ENCODE measurements around the gene IER5L.
"Not testable (repeated sequence)": the region's sequence is repeated elsewhere in the genome, so short reads cannot be mapped to it uniquely, and the experiment has no call there.

The IER5L gene

DNA sequence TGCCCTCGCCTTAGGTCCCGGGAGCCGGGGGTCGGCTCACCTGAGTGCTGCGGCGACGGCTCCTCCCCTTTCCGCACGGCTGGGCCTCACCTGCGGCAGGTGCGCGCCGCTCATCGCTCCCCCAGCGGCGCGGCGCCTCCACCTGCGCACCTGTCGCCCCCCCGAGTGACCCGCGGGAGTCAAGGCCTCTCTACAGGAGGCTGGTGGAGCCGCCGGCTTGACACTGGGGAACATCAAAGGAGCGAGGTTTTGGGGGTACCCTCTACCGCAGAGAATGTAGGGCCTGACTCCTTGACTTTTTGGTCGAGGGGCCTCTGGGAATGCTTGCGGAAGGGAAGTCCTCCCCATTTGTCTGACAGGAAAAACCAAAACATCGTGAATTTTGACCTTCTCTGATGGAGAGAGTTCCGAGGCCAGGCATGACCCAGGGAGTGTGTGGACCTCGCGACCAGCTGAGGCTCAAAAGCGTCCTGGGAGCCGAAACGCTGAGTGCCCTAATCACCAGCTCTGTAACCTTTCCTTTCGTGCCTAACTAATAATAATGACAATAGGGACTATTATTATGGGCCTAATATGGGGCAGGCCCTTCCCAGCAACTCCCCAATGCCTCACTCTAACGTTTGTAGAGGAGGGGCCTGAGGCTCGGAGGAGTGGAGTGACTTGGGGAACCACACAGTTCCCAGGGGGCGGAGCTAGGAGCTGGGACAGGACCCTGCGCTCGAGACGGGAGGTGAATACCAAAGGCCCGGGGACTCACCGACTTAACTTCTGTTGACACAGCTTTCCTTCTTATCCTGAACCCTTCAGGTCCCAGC, 714 bp upstream of the IER5L start:
- no peak for DNase-seq

DNA sequence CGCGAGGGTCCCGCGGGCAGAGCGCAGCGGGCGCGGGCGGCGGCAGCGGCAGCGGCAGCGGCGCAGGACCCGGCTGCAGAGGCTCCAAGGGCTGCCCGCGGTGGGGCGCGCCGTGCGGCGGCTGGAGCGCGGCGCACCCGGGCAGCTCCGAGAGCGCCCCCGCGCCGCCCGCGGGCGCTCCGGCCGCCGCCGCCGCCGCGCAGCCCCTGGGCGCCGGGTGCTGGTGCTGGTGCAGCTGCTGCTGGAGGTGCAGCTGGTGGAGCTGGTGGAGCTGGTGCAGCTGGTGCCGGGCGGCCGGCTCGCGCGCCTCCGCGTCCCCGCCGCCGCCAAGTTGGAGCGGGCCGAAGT, 644 bp downstream of the IER5L start:
- no peak for DNase-seq

DNA sequence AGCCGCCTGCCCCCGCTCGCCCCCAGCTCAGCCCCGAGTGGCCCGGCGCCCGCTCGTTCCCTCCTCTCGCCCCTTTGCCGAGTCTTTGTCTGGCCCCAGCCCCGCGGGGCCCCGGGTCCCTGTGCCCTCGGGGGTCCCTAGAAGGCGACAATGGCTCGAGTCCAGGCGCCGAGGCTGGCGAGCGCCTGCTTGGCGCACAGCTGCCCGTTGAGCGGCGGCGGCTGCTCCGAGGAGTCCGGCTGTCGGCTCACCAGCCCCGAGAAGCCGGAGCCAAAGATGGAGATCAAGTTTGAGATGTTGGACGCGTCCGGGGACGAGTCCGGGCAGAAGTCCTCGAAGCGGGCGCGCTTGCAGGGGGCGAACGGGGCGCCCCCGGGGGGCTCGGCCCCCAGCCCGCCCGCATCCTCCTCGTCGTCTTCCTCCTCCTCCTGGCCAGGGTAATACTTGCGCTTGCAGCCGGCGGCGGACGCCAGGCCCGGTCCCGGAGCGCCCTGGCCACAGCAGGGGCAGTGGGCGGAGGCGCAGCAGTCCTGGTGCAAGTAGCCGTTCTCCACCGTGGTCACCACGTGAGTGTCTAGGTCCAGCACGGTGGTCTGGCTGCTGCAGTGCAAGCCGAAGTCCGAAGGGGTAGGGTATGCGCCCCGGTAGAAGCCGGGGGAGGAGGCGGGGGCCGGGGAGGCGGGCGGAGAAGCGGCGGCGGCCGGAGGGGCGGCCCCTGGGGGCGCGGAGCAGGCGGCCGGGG, 1.2 kb downstream of the IER5L start:
- DNase-seq = no peak

DNA sequence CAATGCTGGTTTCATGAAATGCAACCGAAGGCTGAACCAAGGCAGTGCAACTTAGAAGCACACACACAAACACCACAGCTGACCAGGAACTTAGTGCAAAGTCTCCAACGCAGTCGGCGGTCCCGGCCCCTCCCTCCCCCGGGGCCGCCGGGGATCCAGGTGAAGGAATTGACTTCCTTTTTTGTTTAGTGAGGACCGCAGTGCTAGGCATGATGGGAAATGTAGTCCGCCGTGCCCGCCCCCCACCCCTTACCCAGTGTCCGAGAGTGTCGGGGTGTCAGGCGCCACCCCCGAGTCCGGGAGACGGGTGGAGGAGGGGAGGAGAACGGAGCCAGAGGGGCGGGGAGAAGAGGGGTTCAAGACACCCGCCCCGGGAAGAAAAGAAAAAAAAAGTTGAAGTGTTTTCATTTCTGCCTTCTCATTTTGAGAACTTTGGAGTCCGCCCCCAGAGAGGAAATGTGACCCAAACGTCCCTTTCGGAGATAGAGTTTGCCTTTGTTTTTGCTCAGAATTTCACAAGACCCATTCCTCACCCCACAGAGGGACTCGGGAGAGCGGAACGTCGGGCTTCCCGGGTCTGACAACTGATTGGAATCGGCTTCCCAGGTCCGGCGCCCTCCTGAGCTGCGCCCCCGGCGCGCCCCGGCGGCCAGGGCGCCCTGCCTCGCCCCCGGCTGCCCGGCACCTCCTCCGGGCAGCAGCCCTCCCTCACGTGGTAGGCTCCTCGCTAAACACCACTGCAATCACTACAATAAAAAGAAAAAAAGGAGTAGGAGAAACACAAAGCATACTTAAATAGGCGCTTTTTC, 2.0 kb downstream of the IER5L start:
- no peak for DNase-seq

DNA sequence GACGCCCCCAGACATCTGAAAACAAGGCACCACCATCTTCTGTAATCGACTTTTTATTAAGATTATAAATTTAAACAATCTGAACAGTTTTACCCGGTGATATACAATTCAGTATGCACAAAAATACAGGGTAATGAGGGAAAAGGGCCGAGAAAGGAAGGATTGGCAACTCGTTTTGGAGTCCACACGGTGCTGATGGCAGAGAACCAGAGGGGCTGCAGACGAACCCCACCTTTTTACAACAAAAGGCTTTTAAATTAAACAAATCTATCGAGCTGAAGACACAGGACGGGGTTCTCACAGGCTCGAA, 2.6 kb downstream of the IER5L start:
- no peak for DNase-seq

DNA sequence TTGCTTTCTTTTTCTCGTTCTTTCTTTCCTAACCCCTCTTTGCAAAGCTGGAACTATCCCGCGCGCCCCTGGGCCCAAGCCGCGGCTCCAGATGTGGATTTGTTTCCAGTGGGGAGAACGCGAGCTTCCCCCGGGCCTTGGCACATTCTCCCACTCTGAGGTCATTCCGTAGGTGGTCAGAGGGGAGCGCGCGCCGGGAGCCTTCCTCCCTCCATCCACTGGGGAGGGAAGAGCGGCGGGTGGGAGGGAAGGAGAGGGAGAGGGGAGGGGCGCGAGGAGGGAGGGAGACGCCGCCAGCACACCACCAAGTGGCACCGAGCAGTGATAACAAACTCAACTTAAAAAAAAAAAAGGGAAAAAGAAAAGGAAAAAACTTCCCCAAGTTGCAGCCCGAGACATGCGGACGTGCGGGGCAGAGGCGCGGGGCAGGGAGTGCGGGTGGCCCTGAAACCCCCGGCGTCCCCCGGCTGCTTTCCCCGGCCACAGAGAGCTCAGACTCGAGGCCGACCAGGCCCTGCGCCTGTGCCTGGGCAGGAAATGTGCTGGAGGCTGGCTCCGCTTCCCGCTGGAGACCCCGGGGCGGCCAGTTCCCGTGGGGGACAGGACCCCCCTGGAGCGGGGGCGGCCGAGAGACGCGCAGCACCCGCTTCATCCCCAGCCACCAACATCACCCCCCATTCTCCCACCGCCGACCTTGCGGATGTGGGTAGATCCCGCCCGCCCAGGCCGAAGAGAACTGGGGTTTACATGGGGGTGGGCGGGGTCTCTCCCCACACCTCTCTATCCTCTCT, 3.1 kb downstream of the IER5L start:
- DNase-seq = no peak

DNA sequence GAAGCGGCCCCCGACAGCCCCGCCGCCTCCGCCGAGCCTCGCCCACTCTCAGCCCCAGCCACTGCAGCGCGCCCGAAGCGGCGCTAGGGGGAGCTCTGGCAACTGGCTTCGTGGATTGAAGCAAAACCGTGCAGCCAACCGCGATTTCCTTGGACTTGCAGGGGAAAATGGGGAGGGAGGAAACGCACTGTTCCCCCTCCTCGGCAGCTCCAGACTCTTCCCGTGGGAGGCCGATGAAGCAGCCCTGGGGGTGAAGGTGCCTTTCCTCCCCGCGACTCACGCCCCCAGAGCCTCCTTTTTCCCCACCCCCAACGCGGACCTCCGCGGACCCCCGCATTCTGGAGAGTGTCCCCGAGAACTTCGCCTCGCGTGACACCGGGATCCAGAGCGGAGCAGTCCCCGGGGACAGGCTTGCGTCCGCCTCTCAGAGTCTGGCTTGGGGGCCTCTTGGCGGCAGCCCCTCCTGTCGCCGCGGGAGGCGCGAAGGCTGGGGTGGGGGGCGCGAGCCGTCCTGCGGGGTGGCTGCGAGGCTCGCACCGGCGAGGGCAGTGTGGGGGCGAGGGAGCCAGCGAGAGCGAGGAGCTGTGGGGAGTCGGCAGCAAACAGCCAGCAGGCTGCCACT, 3.8 kb downstream of the IER5L start:
- peak; percentile 51 for DNase-seq

DNA sequence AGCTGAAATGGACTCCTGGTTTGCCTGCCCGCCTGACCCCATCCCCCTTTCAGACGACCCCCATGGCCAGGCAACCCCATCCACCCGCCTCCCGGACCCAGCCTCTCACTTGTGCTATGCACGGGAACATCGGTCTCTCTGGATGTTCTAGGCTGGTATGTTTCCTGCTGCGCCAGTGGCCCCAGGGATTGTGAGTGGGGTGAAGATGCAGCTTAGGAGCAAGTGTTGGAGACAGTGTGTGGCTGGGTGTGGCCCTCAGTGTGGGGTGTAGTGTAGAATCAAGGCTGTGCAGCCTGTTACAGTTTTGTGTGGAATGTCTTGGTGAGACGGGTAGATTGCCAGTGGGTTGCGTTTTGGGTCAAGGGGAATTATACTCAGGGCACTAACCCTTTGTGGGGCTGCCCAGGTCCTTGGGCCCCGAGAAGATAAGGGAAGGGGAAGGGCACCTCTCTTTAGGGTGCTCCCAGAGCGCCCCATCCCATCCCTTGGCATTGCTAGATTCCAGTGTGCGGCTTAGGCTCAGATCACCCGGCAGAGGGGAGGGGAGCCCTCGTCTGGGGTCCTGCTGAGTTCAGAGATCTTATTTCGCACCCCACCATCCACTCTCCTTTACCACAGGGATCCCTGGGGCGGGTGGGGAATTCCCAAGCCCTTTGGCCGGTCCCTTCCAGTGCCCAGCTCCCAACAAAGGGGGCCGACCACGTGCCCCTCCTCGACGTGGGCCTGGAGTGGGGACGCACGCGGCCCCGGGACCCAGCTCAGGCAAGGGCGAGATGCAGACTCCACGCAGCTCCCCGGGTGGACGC, 4.6 kb downstream of the IER5L start:
- no peak for DNase-seq

DNA sequence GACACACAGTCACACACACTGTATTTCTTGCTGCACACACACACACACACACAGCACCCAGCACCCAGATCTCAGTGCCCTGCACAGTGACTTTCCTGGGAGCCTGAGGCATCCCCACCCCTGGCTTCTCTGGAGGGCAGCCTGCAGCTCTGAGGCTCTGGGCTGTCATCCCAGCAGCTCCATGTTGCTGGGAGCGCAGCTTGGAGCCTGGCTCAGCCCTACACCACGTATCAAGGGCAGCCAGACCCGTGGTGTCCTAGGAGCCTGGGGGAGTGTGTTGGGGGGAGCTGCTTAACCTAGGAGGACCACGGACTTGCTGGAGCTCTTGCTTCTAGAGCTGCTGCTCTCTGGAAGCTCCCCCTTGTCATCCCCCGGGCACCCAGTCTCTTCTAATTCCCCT, 5.2 kb downstream of the IER5L start:
- DNase-seq = no peak

DNA sequence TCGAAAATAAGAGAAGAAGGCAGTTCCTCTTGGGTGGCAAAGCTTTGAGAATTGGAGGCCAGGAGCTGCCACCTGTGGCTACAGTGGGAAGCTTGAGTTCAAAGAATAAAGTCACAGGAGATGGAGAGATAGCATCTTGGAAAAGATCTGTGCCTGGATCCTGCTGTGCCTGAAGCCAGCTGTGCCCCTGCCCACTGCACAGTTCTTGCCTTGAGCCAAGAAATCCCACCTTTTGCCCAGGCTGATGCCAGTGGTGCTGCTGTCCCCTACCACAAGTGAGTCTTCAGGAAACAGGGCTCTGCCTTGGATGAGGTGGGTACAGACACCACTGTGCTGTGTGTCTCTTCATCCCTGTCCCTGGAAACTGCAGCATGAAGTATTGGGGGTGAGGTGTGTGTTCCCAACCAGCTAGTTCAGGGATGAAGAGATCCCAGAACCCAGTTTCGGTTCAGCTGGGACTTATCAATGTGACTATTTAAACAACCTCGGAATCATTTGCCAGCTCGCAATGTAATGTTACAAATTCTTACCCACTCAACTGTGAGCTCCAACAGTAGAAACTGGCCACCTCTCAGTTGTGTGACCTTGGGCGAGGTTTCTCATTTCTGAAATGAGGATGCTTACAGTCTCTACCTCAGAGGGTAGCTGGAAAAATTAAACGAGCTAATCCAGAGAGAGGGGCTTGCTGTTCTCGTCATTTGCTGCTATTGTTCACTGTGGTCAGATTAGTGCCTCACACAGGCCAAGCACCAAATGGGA, 5.9 kb downstream of the IER5L start:
- DNase-seq = no peak

DNA sequence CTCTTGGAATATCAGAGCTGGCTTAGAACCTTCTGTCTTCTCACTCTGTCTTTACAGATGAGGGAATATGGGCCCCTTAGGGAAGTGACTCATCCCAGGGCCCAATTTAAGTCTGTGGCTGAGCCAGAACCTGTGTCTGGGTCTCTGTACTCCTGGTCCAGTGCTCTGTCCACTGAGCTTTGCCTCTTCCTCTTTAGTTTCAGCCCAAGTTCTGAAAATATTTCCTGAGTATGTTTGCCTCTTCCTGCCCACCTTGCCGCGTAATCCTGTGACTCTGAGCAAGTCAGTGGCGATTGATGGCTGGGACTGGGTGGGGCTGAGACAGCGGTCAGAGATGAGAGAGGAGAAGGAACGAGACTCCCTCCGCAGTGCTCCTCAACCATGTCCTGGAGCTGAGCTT, 7.8 kb downstream of the IER5L start:
- DNase-seq = no peak

DNA sequence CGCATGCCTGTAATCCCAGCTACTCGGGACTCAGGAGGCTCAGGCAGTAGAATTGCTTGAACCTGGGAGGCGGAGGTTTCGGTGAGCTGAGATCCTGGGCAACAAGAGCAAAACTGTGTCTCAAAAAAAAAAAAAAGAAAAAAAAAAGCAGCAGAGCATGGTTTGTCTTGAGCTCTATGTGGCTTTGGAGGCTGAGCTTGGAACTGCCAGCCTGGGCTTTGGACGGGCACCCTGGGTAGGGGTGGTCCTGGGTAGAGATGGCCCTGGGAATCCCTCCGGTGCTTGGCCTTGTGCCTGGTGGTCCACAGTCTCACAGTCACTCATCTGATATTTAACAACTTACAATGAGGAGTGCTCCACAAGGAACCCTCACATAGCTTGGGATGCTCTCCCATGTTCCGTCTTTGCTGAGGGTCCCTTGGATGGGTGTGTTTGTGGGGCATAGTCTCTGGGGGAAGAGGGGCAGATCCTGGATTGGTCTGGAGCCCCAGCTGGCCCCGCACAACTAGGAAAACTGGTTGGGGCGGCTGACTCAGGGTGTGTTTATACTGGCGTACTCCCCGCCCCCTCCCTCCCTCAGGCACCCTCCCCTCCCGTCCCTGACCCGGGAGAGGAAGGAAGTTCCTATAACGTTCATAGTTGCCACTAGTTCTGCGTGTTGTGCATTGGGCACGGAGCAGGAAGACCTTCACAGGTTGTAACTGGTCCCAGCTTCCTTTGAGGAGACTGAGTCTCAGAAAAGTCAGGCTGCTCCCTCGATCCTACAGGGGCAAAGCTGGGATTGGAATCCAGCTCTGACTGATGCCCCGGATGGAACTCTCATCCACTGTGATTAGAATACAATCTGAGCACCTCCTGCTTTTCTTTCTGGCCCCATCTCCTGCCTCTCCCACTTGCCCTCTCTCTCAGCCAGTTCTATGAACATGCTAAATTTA, 11.2 kb downstream of the IER5L start:
- no peak for DNase-seq

DNA sequence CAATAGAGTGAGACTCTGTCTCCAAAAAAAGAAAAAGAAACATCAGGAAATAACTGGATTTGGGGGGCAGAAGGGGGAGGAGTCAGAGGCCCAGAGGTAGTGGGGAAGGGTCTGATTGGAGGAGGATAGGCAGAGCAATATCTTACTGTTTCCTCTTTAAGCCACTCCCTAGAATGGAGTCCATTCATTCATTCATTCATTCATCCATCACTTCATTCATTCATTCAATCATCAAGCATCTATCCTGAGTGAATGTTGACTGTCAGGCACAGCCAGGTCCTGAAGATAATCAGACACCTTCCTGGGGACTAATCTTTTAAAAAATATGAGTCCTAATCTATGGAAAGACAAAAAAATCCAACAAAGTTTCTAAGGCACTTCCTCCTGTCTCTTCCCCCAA, 12.9 kb downstream of the IER5L start:
- DNase-seq = no peak

DNA sequence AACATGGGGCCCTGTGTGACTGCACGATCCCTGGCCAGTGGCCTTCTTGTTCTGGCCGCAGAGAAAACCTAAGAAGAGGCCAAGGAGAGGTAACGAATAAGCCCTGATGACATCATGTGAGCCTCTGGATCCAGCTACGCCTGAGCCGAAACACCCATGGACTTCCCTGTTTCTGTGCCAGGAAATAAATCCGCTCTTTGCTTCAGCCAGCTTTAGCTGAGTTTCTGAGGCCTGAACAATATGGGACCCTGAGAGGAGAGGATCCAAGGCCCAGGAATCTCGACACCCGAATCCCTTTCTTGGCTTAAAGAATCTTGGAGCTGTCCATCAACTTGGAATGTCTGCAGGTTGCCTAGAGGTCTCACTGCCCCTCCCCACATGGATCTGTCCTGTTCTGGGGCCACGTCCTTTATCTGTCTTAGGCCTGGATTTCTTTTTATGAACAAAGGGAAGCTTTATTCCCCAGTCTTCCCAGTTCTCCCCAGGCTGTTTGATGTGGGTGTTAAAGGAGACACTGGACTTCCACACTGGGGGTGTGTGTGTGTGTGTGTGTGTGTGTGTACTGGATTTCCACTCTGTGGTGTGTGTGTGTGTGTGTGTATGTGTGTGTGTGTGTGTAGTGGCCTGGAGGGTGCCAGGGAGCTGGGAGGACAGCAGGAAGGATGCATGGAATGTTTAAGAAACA, 13.7 kb downstream of the IER5L start:
- no peak for DNase-seq

DNA sequence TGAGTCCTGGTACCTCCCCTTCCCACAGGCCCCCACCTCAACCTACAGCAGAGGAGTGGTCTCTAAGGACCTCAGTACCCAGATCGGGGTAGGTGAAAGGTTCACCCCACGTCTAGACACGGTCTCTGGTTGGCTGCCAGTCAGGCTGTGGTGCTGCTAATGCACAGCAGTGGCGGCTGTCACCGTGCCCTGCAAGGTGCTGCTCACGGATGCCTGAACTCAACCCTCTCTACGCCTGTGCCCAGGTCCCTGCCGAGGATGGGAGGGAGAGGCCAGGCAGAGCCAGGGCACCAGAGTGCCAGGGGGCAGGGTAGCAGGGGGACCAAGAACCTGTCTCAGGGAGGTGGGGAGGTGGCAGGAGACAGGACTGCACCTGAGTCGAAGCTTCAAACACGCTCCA, 14.3 kb downstream of the IER5L start:
- DNase-seq = no peak

DNA sequence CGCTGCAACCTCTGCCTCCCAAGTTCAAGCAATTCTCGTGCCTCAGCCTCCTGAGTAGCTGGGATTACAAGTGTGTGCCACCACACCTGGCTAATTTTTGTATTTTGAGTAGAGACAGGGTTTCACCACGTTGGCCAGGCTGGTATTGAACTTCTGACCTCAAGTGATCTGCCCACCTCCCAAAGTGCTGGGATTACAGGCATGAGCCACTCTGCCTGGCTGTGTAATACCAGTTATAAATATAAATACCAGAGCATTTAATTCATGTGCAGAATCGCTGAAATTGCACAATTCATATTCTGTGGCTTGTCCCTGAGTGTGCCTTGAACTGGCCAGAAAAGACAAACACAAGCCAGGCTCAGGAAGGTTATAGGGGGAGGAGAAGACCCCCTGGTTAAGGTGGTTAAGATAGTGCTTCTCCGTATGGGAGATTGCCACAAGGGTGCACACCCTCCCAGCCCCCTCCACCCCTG, 14.8 kb downstream of the IER5L start:
- not testable (repeated sequence) for DNase-seq

DNA sequence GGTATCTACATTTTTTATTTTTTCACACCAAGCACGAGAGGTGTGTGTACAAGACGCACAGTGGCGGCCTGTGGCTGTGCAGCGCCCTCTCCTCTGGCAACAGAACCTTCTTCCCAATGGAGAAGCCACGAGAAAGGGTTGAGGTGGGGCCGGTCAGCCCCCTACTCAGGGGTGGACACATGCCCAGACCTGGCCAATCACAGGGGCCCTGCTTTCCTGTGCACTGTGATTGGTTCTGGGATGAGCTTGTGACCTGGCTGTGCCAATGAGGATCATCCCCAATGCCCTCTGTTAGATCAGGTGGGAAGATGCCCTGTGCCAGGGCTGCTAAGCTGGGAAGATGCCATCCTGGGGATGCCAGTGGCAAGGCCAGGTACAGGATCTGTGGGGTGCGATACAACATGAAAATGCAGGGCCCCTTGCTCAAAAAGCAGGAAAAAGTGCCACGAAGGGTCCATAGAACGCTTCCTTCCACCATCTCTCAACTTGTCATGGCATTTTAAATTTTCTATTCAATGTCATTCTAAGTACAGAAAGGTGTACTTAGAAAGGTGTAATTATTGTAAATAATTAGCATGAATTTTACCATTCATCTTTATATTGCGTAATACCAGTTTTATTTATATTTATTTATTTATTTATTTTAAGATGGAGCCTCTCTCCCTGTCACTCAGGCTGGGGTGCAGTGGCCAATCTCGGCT, 15.4 kb downstream of the IER5L start:
- DNase-seq = no peak

DNA sequence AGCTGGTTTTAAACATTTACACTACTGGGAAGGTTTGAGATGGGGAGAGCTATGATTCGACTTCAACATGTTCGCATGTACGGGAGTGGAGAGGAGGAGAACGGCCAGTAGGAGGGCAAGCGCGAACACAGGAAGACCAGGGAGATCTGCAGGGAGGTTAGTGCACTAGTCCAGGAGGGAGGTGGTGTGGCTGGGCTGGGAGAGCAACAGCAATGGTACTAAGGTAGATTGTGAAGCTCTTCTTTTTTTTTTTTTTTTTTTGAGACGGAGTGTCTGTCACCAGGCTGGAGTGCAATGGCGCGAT, 16.6 kb downstream of the IER5L start:
- no peak for DNase-seq

Measured in NCI-H1694 (cell line).